HepG2 (cell line): ENCODE data around the gene USP14. TPM values are rescaled to one million over a fixed set of nuclear protein-coding genes. Genes with fewer than 3 reads are reported as not detected.

Experiments used
- ELF4 ChIP-seq: sonication (generic); formaldehyde crosslinking; IDR thresholded peaks from 2 replicates; pipeline ENCODE4 v1.5.0; 2020; ENCODE audit warnings: missing genetic modification reagents, mild to moderate bottlenecking, moderate library complexity, borderline replicate concordance
- FOXA1 ChIP-seq, 2 experiments: fragments of 450-650 bp in 1 of 2; sonication (generic) in 1 of 2; formaldehyde crosslinking in 1 of 2; IDR thresholded peaks; 2 replicates each; pipeline versions ENCODE4 v1.4.0 to v1.6.1; 2016 to 2020; ENCODE audit warnings: missing genetic modification reagents in 1 of 2
- FOXK1 ChIP-seq: sonication (generic); formaldehyde crosslinking; IDR thresholded peaks from 2 replicates; pipeline ENCODE4 v1.4.0; 2020; ENCODE audit warnings: low read depth, missing genetic modification reagents, borderline replicate concordance
- JDP2 ChIP-seq: sonication (generic); formaldehyde crosslinking; IDR thresholded peaks from 2 replicates; pipeline ENCODE4 v1.8.1; 2022; ENCODE audit warnings: missing genetic modification reagents, borderline replicate concordance
- PTBP1 ChIP-seq: fragments of 200-400 bp; formaldehyde crosslinking; IDR thresholded peaks from 2 replicates; pipeline ENCODE4 v1.6.1; 2018; ENCODE audit warnings: low read length, low read depth; ENCODE audit not compliant: poor library complexity, severe bottlenecking
- SIX4 ChIP-seq: sonication (generic); formaldehyde crosslinking; IDR thresholded peaks from 2 replicates; pipeline ENCODE4 v1.4.0; 2020; ENCODE audit warnings: missing genetic modification reagents
- SRSF1 ChIP-seq: fragments of 200-400 bp; formaldehyde crosslinking; optimal IDR thresholded peaks from 2 replicates; pipeline ENCODE3; 2017; ENCODE audit warnings: mild to moderate bottlenecking, low read depth, low read length, moderate library complexity
- THYN1 ChIP-seq: sonication (generic); formaldehyde crosslinking; IDR thresholded peaks from 2 replicates; pipeline ENCODE4 v1.8.1; 2023; ENCODE audit warnings: low read depth, mild to moderate bottlenecking, moderate library complexity, missing genetic modification reagents, borderline replicate concordance
- ZC3H13 ChIP-seq: sonication (generic); formaldehyde crosslinking; IDR thresholded peaks from 2 replicates; pipeline ENCODE4 v1.8.1; 2023; ENCODE audit warnings: mild to moderate bottlenecking, missing genetic modification reagents, moderate library complexity
- ZNF256 ChIP-seq: sonication (generic); formaldehyde crosslinking; conservative IDR thresholded peaks from 2 replicates; pipeline ENCODE4 v1.4.0; 2020; ENCODE audit warnings: missing genetic modification reagents
- ZNF317 ChIP-seq: sonication (generic); formaldehyde crosslinking; IDR thresholded peaks from 2 replicates; pipeline ENCODE4 v1.5.0; 2020; ENCODE audit warnings: mild to moderate bottlenecking, missing genetic modification reagents
- ZNF383 ChIP-seq: sonication (generic); formaldehyde crosslinking; IDR thresholded peaks from 2 replicates; pipeline ENCODE4 v1.4.0; 2020; ENCODE audit warnings: missing genetic modification reagents, mild to moderate bottlenecking, borderline replicate concordance
- ZNF44 ChIP-seq: sonication (generic); formaldehyde crosslinking; IDR thresholded peaks from 2 replicates; pipeline ENCODE4 v1.5.1; 2020; ENCODE audit warnings: mild to moderate bottlenecking, missing genetic modification reagents
- ZNF615 ChIP-seq: sonication (generic); formaldehyde crosslinking; IDR thresholded peaks from 2 replicates; pipeline ENCODE4 v1.5.0; 2020; ENCODE audit warnings: mild to moderate bottlenecking, missing genetic modification reagents, borderline replicate concordance
- ZNF850 ChIP-seq: sonication (generic); formaldehyde crosslinking; conservative IDR thresholded peaks from 2 replicates; pipeline ENCODE4 v1.9.0; 2021; ENCODE audit warnings: mild to moderate bottlenecking, missing genetic modification reagents
- ZNF878 ChIP-seq: sonication (generic); formaldehyde crosslinking; IDR thresholded peaks from 2 replicates; pipeline ENCODE4 v1.8.1; 2023; ENCODE audit warnings: mild to moderate bottlenecking, missing genetic modification reagents, moderate library complexity
- polyA plus RNA-seq, 8 experiments: library from polyadenylated mRNA; depleted of rRNA in 3 of 8; stranded (reverse) in 7 of 8; unstranded in 1 of 8; fragments of >200 nt; fragmentation: Illumina TruSeq in 4 of 8; extraction: Trizol in 4 of 8; gene quantifications; 2 replicates each; pipeline versions ENCODE4 v1.2.1 to v1.2.3, GENCODE V29; 2011 to 2016; ENCODE audit warnings: low read depth in 4 of 8, missing spikeins in 1 of 8, mixed read lengths in 1 of 8; ENCODE audit not compliant: insufficient read depth in 1 of 8
- total RNA-seq, 5 experiments: library from RNA; depleted of rRNA; stranded (reverse); fragments of >200 nt; fragmentation: Illumina TruSeq; extraction: Trizol; gene quantifications; 2 replicates each; pipeline ENCODE4 v1.2.3, GENCODE V29; 2016; ENCODE audit warnings: low read depth in 1 of 5
- TF ChIP-seq, protein P1 (sequence below): sonication (generic); formaldehyde crosslinking; IDR thresholded peaks from 2 replicates; pipeline ENCODE4 v1.4.0; 2020; ENCODE audit warnings: missing genetic modification reagents
- TF ChIP-seq, protein P2 (sequence below): sonication (generic); formaldehyde crosslinking; IDR thresholded peaks from 2 replicates; pipeline ENCODE4 v1.9.0; 2021; ENCODE audit warnings: missing genetic modification reagents, borderline replicate concordance
- TF ChIP-seq, protein P3 (sequence below): sonication (generic); formaldehyde crosslinking; IDR thresholded peaks from 2 replicates; pipeline ENCODE4 v1.5.1; 2020; ENCODE audit warnings: mild to moderate bottlenecking, missing genetic modification reagents

USP14 gene
- total and polyA plus RNA-seq, 2 of the 13 experiments (the other 11 are each of a cell fraction or from before 2014, with no cell fraction given) = 14.7 to 16.6 TPM

DNA sequence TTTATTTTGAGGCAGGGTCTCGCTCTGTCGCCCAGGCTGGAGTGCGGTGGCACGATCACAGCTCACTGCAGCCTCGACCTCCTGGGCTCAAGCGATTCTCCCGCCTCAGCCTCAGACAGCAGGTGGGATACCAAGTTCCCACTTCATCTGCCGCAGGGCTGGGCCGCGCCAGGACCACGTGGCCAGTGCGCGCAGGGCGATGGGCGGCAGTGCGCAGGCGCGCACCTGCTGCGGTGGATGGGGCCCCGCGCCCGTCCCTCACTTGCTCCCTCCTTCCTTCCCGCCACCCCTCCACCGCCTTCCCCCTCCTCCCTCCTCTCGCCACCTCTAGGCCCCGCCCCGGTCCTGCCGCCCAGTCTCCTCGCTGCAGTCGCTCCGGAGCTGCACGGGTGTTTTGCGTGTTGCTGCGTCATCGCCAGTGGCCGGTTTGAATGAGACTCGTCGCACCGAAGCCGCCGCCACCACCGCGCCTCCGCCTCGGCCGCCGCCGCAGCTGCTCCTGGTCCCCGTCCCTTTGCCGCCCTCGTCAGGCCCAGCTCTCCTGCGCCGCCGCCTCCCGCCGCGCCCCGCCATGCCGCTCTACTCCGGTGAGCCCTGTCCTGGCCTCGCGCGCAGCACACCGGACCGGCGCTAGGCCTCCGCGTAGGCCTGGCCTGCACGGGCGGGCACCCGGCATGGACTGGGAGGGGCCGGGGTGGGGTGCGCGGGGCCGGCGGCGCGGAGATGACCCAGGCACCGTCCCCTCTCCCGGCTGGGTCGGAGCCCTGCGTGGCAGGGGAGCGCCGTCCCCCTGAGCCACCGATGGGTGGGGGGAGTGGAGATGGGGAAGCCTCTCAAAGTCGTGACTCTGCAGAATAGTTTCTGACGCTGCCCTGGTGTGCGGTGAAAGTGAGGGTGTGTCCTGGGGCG, at the start of gene USP14 (continued):
- TF ChIP-seq, protein P1, sequence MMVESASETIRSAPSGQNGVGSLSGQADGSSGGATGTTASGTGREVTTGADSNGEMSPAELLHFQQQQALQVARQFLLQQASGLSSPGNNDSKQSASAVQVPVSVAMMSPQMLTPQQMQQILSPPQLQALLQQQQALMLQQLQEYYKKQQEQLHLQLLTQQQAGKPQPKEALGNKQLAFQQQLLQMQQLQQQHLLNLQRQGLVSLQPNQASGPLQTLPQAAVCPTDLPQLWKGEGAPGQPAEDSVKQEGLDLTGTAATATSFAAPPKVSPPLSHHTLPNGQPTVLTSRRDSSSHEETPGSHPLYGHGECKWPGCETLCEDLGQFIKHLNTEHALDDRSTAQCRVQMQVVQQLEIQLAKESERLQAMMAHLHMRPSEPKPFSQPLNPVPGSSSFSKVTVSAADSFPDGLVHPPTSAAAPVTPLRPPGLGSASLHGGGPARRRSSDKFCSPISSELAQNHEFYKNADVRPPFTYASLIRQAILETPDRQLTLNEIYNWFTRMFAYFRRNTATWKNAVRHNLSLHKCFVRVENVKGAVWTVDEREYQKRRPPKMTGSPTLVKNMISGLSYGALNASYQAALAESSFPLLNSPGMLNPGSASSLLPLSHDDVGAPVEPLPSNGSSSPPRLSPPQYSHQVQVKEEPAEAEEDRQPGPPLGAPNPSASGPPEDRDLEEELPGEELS = peak; percentile 62
- TF ChIP-seq SRSF1 (no peak), SIX4 (CRISPR knock-in tag) (0 out of 2 replicates have a peak, but pooled peaks have one; percentile 12), THYN1 (CRISPR knock-in tag) (no peak), ZC3H13 (peak; percentile 94), ZNF383 (no peak), ELF4 (CRISPR knock-in tag) (0 out of 2 replicates have a peak, but pooled peaks have one; percentile 29), ZNF317 (CRISPR knock-in tag) (peak; percentile 77; the same call in 1 of the 2 replicates), PTBP1 (no peak), ZNF44 (CRISPR knock-in tag) (no peak), ZNF850 (no peak), ZNF615 (CRISPR knock-in tag) (0 out of 2 replicates have a peak, but pooled peaks have one; percentile 59), ZNF256 (peak; percentile 98), FOXK1 (CRISPR knock-in tag) (peak; percentile 75; the same call in 1 of the 2 replicates), JDP2 (CRISPR knock-in tag) (0 out of 2 replicates have a peak, but pooled peaks have one; percentile 44), FOXA1 (IDR thresholded peaks at IDR 0.05) (no peak), FOXA1 (CRISPR knock-in tag; IDR thresholded peaks at IDR 0.05) (no peak), ZNF878 (CRISPR knock-in tag) (peak; percentile 99)
- TF ChIP-seq, protein P2, sequence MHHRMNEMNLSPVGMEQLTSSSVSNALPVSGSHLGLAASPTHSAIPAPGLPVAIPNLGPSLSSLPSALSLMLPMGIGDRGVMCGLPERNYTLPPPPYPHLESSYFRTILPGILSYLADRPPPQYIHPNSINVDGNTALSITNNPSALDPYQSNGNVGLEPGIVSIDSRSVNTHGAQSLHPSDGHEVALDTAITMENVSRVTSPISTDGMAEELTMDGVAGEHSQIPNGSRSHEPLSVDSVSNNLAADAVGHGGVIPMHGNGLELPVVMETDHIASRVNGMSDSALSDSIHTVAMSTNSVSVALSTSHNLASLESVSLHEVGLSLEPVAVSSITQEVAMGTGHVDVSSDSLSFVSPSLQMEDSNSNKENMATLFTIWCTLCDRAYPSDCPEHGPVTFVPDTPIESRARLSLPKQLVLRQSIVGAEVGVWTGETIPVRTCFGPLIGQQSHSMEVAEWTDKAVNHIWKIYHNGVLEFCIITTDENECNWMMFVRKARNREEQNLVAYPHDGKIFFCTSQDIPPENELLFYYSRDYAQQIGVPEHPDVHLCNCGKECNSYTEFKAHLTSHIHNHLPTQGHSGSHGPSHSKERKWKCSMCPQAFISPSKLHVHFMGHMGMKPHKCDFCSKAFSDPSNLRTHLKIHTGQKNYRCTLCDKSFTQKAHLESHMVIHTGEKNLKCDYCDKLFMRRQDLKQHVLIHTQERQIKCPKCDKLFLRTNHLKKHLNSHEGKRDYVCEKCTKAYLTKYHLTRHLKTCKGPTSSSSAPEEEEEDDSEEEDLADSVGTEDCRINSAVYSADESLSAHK = no peak
- TF ChIP-seq, protein P3, sequence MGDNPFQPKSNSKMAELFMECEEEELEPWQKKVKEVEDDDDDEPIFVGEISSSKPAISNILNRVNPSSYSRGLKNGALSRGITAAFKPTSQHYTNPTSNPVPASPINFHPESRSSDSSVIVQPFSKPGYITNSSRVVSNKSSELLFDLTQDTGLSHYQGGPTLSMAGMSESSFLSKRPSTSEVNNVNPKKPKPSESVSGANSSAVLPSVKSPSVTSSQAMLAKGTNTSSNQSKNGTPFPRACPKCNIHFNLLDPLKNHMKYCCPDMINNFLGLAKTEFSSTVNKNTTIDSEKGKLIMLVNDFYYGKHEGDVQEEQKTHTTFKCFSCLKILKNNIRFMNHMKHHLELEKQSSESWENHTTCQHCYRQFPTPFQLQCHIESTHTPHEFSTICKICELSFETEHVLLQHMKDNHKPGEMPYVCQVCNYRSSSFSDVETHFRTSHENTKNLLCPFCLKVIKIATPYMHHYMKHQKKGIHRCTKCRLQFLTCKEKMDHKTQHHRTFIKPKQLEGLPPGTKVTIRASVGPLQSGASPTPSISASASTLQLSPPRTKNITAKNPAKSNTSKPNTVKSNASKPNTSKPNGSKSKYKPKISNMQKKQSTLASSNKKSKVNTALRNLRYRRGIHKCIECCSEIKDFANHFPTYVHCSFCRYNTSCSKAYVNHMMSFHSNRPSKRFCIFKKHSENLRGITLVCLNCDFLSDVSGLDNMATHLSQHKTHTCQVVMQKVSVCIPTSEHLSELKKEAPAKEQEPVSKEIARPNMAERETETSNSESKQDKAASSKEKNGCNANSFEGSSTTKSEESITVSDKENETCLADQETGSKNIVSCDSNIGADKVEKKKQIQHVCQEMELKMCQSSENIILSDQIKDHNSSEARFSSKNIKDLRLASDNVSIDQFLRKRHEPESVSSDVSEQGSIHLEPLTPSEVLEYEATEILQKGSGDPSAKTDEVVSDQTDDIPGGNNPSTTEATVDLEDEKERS (CRISPR knock-in tag) = peak; percentile 83
